Colon (tissue), 2 donors: Measurements from ENCODE around the gene SYT3.

Experiments used
- FAIRE-seq: peaks from 2 replicates; lab custom pipeline; 2012; peaks lifted over from hg19 to GRCh38; lab: Jason Lieb, UNC
- donor health status: control.
- donor health status: control.

Gene SYT3, protein sequence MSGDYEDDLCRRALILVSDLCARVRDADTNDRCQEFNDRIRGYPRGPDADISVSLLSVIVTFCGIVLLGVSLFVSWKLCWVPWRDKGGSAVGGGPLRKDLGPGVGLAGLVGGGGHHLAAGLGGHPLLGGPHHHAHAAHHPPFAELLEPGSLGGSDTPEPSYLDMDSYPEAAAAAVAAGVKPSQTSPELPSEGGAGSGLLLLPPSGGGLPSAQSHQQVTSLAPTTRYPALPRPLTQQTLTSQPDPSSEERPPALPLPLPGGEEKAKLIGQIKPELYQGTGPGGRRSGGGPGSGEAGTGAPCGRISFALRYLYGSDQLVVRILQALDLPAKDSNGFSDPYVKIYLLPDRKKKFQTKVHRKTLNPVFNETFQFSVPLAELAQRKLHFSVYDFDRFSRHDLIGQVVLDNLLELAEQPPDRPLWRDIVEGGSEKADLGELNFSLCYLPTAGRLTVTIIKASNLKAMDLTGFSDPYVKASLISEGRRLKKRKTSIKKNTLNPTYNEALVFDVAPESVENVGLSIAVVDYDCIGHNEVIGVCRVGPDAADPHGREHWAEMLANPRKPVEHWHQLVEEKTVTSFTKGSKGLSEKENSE

GRCh38 chr19:50639121-50640112, at the start of gene SYT3:
Gene SYT3 (minus strand): TSS chr19:50639881. CDS start chr19:50637411, 2,470 bp downstream.
- no peak for FAIRE-seq

DNA sequence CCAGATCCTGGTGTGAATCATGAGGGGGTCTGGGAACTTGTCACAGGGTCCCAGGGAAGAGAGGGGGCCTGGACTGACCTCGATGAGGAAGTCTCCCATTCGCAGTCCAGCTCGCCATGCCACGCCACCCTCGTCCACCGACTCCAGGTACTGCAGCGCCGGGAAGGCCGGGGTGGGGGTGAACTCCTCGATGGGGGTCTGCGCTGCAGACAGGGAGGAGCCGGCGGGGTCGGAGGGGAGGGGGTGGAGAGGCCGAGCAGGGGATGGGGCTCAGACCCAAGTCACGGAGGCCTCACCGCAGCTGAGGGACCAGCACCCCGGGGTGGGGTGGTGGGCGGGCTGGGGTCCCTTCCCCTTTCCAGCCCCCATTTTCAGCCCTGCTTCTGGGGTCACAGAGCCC, 49.1 kb upstream of the SYT3 start:
- FAIRE-seq, result no peak

DNA sequence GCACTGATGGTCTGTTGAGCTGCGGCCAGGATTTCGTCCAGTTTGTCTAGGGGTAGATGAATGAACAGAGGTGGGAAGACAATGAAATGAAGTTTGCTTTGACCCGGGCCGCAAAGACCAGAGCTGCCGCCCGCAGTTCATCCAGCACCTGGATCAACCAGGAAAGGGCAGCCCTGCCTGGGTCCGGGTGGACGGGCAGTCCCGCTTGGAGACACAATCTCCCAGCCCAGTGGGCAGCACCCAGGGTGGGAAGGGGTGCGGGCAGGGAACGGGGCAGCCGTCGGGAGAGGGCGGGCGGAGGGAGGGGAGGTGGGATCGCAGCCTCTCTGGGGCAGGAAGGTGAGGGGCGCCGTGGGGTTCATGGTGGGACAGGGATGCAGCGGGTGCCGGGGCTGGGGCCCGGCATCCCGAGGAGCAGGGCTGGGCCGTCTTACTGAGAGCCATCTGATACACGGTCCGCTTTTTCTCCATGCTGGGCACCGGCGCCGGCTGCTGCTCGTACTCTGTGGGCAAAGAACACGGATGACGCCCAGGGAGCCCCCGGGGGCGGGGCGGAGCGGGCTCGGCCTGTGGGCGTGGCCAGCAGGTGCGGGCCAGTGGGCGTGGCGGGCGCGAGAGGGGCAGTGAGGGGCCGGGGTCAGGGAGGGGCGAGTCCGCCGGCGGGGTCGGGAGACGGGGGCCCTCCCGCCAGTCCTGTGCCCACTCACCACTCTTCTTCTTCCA, 46.8 kb upstream of the SYT3 start:
- no peak for FAIRE-seq

DNA sequence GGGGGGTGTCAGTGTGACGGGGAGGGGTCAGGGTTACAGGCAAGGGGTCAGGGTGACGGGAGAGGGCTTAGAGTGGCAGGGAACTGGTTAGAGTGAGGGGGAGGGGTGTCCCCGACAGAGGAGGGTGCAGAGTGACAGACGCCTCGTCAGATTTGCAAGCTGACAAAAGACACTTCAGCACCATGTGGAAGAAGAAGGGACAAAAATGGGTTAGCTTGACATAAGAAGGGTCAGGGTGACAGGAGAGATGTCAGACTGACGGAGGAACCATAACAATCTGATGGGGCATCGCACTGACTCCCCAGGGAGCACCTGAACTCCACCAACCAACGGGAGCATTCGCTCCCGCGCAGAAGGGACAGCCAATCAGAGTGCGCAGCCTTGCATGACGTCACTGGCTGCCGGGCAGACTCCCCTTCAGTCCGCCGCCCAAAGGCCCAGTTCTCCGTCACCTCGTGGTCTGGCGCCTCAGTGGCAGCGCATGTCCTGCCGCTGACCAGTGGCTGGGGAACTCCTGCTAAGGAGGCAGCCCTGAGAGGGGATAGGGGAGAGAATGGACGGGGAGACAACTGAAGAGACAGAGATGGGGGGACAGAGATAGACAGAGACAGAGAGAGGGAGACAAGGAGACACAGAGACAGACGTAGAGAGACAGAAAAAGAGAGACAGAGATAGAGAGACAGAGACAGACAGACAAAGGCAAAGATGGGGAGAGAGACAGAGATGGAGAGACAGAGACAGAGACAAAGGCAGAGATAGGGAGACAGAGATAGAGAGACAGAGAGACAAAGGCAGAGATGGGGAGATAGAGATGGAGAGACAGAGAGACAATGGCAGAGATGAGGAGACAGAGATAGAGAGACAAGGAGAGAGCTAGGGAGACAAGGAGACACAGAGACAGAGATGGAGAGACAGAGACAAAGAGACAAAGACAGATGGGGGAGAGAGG, 39.8 kb upstream of the SYT3 start:
- FAIRE-seq, result no peak

- FAIRE-seq, result no peak
These were observed 38.6 kb upstream of the SYT3 start for GRCh38 chr19:50678323-50678722.

- no peak for FAIRE-seq
These were observed 38.0 kb upstream of the SYT3 start for GRCh38 chr19:50677636-50678035.

DNA sequence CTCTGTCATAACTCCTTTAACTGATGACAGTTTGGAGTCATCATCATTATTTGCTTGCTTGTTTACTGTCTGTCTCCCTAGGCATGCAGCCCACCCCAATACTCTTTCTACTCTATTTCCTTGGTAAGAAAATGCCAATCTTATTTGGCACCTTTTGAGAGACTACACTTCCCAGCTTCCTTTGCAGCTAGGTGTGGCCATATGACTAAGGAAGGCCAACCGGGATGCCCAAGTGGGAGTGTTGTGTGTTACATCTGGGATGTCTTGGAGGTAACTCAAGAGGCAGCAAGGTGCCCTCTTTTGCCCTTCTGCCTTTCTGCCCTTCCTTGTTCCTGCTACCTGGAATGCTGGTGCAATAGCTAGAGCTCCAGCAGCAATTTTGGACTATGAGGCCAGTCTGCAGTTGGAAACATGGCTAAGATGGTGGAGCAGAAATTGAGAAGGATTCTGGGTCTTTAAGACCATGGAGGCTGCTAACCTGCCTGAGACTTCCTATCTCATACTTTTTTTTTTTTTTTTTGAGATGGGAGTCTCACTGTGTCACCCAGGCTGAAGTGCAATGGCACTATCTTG, 37.0 kb upstream of the SYT3 start:
- FAIRE-seq, result no peak

GRCh38 chr19:50673118-50673517, 33.4 kb upstream of the SYT3 start:
- FAIRE-seq, result no peak

- no peak for FAIRE-seq
These were observed 30.4 kb upstream of the SYT3 start for GRCh38 chr19:50670102-50670380.

- FAIRE-seq, result no peak
These were observed 29.8 kb upstream of the SYT3 start for GRCh38 chr19:50669302-50670101.

DNA sequence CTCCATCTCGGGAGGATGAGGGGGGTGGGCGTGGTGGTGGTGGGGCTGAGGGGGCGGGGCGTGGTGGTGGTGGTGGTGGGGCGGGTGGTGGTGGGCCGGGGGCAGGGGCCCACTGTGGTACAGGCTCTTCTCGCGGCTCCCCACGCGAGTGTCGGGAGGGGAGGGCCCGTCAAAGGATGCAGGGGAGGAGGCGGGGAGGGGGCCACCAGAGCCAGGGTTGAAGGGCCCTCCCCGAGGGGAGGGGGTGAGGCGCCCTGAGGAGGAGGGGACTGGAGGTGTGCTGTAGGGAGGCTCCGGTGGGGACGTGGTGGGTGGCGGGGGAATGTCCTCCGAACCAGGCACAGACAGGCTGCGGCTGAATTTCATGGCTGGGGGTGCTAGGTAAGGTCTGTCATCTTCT, 29.2 kb upstream of the SYT3 start:
- no peak for FAIRE-seq

DNA sequence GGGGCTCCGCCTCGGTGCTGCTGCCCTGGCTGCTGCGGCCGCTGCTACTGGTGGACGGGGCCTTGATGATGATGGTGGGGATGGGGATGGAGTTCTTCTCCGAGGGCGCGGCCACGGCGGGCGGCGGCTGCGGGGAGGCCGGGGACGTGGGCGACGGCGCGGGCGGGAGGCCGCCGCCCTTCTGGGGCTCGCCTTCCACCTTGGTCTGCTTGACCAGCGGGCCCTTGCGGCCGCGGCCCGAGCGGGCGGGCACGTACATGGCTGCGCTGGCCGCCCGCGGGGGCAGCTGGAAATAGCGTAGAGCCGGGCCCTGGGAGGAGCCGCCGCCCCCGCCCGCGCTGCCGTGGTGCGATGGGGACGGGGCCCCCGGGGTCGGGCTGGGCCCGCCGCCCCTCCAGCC, 28.7 kb upstream of the SYT3 start:
- FAIRE-seq, result no peak

- no peak for FAIRE-seq
These were observed 28.1 kb upstream of the SYT3 start for GRCh38 chr19:50667759-50668231.

DNA sequence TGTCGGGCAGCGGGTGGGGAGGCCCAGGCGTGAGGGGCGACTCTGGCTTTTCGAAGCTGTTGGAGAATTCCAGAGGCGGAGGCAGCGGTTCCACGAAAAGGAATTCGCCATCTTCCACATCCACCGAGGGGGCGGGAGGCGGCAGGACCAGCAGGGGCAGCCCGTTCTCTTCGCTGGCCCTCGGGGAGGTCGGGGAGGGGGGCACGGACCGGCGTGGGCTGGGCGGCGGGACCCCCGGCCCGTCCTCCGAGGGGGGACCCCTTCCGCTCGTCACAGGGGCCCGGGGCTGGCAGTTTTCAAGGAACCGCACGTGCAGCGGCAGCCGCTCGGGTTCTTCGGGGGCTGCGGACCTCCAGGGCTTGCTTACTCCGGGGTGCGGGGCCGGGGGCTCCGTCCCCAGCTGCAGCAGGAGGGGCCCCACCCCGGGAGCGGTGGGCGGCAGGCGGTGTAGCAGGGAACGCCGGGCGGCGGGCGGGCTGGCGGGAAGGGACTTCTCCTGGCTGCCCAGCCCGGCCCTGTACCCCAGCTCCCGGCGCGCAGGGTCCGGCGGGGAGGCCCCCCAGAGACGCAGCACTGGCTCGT, 27.6 kb upstream of the SYT3 start:
- no peak for FAIRE-seq

GRCh38 chr19:50666346-50667176, 26.9 kb upstream of the SYT3 start:
- no peak for FAIRE-seq

DNA sequence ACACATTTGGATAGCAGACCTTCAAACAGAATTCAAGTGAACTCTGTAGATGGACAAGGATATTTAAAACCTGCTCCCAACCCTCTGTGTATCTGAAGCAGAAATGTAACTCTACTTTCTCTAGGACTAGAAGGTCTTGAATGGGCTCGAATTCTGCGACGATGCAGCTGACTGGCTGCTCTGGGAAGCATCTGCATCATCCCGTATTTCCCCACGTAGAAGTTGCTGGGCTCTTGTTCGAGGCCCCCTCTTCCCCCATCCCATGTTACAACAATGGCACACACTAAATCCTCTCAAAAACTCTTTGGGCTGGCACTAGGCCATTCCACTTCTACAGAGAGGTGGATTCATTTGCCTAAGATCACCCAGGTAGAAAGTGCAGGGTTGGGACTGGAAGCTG, 24.5 kb upstream of the SYT3 start:
- no peak for FAIRE-seq

- no peak for FAIRE-seq
These were observed 23.8 kb upstream of the SYT3 start for GRCh38 chr19:50663482-50663790.

DNA sequence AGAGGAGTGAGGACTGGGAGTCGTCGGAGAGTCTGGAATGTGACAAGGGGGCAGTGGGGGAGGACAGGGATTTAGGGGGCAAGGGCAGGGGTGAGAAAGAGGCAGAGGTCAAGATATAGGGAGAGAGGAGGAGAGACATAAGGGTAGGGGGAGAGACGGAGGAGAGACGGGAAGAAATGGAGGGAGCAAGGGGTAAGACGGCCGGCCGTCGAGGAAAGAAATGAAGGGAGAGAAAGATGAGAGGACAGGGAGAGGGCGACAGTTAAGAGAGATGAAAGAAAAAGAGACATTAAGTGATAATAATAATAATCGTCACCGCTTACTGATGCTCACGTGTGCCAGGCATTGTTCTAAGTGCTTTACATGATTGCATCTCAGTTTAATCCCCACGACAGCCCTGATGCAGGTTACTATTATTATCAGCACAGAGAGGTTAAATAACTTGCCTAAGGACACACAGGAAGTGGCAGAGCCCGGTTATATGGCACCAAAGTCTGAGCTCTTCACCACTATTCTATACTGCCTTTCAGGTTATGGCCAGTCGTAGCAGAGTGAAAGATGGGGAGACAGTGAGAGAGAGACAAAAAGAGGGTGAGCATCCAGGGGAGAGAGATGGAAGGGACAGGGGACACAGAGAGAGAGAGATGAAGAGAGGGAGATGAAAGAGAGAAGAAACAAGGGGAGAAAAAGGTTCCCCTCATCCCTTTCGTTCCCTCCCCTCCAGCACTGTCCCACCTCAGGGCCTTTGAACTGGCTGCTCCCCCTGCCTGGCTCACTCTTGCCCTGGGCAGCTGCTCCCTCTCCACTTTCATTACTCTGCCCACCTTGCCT, 23.2 kb upstream of the SYT3 start:
- FAIRE-seq, result no peak
